Measurements from ENCODE around the gene PLSCR1. TPM values are rescaled to one million over a fixed set of nuclear protein-coding genes. Genes with fewer than 3 reads are reported as not detected.
"Not testable (repeated sequence)": the region's sequence is repeated elsewhere in the genome, so short reads cannot be mapped to it uniquely, and the experiment has no call there.

The PLSCR1 gene
- total RNA-seq, 2 donors from 2014 or later: 61.7 to 64.9 TPM

DNA sequence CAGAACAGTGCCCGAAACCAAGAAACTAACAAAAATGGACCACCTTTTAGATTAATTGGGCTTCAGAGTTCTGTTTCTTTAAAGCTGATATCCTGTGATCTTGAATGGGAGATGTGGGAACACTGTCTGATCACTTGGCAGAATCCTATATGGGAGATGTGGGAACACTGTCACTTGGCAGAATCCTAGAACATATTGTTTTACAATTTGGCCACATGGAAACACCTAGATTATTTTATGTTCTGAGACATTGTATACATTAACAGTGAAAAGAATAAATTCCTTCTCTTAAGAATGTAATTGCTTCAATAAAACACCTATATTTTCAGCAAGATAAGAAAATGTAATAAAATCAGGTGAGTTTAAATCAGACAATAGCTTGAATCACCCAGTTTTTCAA is 44.7 kb downstream of the PLSCR1 start:
- intact Hi-C loops (cut with DNase I): no loop called here
- TF ChIP-seq, protein P1, sequence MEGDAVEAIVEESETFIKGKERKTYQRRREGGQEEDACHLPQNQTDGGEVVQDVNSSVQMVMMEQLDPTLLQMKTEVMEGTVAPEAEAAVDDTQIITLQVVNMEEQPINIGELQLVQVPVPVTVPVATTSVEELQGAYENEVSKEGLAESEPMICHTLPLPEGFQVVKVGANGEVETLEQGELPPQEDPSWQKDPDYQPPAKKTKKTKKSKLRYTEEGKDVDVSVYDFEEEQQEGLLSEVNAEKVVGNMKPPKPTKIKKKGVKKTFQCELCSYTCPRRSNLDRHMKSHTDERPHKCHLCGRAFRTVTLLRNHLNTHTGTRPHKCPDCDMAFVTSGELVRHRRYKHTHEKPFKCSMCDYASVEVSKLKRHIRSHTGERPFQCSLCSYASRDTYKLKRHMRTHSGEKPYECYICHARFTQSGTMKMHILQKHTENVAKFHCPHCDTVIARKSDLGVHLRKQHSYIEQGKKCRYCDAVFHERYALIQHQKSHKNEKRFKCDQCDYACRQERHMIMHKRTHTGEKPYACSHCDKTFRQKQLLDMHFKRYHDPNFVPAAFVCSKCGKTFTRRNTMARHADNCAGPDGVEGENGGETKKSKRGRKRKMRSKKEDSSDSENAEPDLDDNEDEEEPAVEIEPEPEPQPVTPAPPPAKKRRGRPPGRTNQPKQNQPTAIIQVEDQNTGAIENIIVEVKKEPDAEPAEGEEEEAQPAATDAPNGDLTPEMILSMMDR (IDR thresholded peaks at IDR 0.05): no peak
- no peak for TF ChIP-seq POLR2A (IDR thresholded peaks at IDR 0.05)
- Histone ChIP-seq H3K36me3 (replicated peaks in 1 of 2; ENCODE audit: insufficient read depth in 1 of 2, low read depth in 2 of 2) (no peaks in the 10 kb centered on the region), H3K9me3 (no peaks in the 10 kb centered on the region), H3K27ac (no peak overlapping the region), H3K4me1 (peaks cover 9% of the 10 kb centered on the region), H3K4me3 (no peak overlapping the region), H3K27me3 (no peaks in the 10 kb centered on the region)
- ATAC-seq: no peak
- 54 to 72% methylated on average over 1 of the region's 1 CpG for WGBS, 2 donors
- DNase-seq: no peak

DNA sequence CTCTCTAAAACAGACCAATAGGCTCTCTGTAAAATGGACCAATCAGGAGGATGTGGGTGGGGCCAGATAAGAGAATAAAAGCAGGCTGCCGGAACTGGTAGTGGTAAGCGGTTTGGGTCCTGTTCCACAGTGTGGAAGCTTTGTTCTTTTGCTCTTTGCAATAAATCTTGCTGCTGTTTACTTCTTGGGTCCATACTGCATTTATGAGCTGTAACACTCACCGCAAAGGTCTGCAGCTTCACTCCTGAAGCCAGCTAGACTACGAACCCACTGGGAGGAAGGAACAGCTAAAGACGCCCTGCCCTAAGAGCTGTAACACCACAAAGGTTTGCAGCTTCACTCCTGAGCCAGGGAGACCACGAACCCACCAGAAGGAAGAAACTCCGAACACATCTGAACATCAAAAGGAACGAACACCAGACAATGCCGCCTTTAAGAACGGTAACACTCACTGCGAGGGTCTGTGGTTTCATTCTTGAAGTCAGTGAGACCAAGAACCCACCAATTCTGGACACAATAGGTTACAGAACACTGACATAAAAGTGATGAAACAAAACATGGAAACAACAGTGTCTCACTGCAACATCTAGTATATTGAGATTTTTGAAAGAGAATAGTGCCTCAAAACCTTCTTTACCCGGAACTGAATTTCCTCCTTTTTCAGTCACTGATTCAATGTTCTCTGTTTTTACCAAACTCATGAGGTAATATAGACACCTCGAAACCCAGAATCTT is 46.2 kb downstream of the PLSCR1 start:
- no peak for ATAC-seq
- TF ChIP-seq, protein P1 (IDR thresholded peaks at IDR 0.05): no peak
- TF ChIP-seq POLR2A (IDR thresholded peaks at IDR 0.05): no peak
- Histone ChIP-seq H3K27ac (no peak overlapping the region), H3K4me3 (no peak overlapping the region), H3K36me3 (replicated peaks in 1 of 2; ENCODE audit: insufficient read depth in 1 of 2, low read depth in 2 of 2) (no peaks in the 10 kb centered on the region), H3K4me1 (peaks cover 1% of the 10 kb centered on the region), H3K9me3 (no peaks in the 10 kb centered on the region), H3K27me3 (no peaks in the 10 kb centered on the region)
- 82 to 88% methylated on average over 13 of the region's 13 CpGs for WGBS, 2 donors
- DNase-seq: no peak
- intact Hi-C loops (cut with DNase I): no loop called here

GRCh38 chr3:146497145-146497843 is 47.1 kb downstream of the PLSCR1 start:
- ATAC-seq; H3K4me1 ChIP-seq; H3K36me3 ChIP-seq (replicated peaks in 1 of 2; ENCODE audit: insufficient read depth in 1 of 2, low read depth in 2 of 2); DNase-seq; H3K9me3 ChIP-seq; H3K27me3 ChIP-seq; H3K27ac ChIP-seq; H3K4me3 ChIP-seq; intact Hi-C loops (cut with DNase I): not testable (repeated sequence)
- WGBS, 2 donors: 90 to 94% methylated on average over 13 to 28 of the region's 28 CpGs

- Histone ChIP-seq H3K27ac (no peak overlapping the region), H3K4me1 (no peaks in the 10 kb centered on the region), H3K9me3 (no peaks in the 10 kb centered on the region), H3K4me3 (no peak overlapping the region), H3K36me3 (replicated peaks in 1 of 2; ENCODE audit: insufficient read depth in 1 of 2, low read depth in 2 of 2) (no peaks in the 10 kb centered on the region), H3K27me3 (no peaks in the 10 kb centered on the region)
- no peak for TF ChIP-seq POLR2A (IDR thresholded peaks at IDR 0.05)
- TF ChIP-seq, protein P1 (IDR thresholded peaks at IDR 0.05): no peak
- intact Hi-C loops (cut with DNase I): no loop called here
- ATAC-seq: no peak
- 0 to 38% methylated on average over 1 of the region's 1 CpG for WGBS, 2 donors
- no peak for DNase-seq
Observed at GRCh38 chr3:146496726-146497125, 47.7 kb downstream of the PLSCR1 start.

DNA sequence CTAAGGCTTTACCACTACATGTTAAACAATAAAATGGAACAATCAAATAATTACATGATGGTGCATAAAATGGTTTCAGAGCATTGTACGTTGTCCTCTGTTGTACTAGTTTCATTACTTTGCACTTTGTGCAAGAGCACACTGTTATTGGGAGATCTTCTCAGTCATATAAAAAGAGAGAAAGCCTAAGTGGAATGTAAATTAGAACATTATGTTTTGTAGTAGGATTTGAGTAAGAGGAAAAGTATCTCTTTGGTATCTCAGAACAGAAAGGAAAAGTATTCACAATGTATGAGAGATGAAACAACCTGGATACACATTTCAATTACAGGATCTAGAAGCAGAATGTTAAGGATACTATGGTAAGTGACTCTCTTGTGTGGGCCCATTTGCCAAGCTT is 48.2 kb downstream of the PLSCR1 start:
- ATAC-seq (no peak), DNase-seq (no peak)
- 0 to 34% methylated on average over 1 of the region's 1 CpG for WGBS, 2 donors
- no peaks in the 10 kb centered on the region for H3K4me1 ChIP-seq
- TF ChIP-seq, protein P1 (IDR thresholded peaks at IDR 0.05): no peak
- TF ChIP-seq POLR2A (IDR thresholded peaks at IDR 0.05): no peak
- no peaks in the 10 kb centered on the region for H3K9me3 ChIP-seq
- H3K36me3 ChIP-seq (replicated peaks in 1 of 2; ENCODE audit: insufficient read depth in 1 of 2, low read depth in 2 of 2): no peaks in the 10 kb centered on the region
- H3K27ac ChIP-seq: no peak overlapping the region
- no peak overlapping the region for H3K4me3 ChIP-seq
- no peaks in the 10 kb centered on the region for H3K27me3 ChIP-seq
- intact Hi-C loops (cut with DNase I): no loop called here
